ENCODE measurements around the gene PTPRO. TPM values are rescaled to one million over a fixed set of nuclear protein-coding genes. Genes with fewer than 3 reads are reported as not detected.

PTPRO gene
- total and polyA plus RNA-seq, 10 of the 15 experiments (the other 5 are each of a cell fraction or from before 2014, with no cell fraction given) = 1.2 to 5.3 (median 3.5) TPM

- H3K9me3 ChIP-seq (replicated peaks; ENCODE audit: control insufficient read depth, insufficient read depth, low read length) = no peaks in the 10 kb centered on the region
- no peaks in the 10 kb centered on the region for H3K4me1 ChIP-seq (ENCODE audit: control insufficient read depth, insufficient read depth, low read length)
- H2AFZ ChIP-seq (ENCODE audit: control insufficient read depth, low read depth, low read length) = no peak overlapping the region
- WGBS (ENCODE audit: insufficient coverage, insufficient replicate concordance, low lambda C conversion rate, missing lambda C conversion rate) = 47% methylated on average over 4 of the region's 4 CpGs
- no peaks in the 10 kb centered on the region for H3K36me3 ChIP-seq (ENCODE audit: control insufficient read depth in 2 of 2, insufficient read depth in 2 of 2, low read length in 1 of 2)
- no peaks in the 10 kb centered on the region; a peak in 1 of 4 replicates for H3K27me3 ChIP-seq (replicated peaks in 1 of 2; ENCODE audit: control insufficient read depth in 2 of 2, insufficient read depth in 2 of 2, low read length in 1 of 2)
- no peaks in the 10 kb centered on the region for H4K20me1 ChIP-seq (ENCODE audit: control insufficient read depth, insufficient read depth)
- no peak overlapping the region for H3K9ac ChIP-seq (ENCODE audit: control insufficient read depth, insufficient read depth, low read length)
- H3K79me2 ChIP-seq (ENCODE audit: control insufficient read depth, insufficient read depth, low read length) = no peaks in the 10 kb centered on the region
- no peak for TF ChIP-seq TBL1XR1 (IDR thresholded peaks at IDR 0.05; ENCODE audit: low read depth, low read length)
- TF ChIP-seq PAX5 (IDR thresholded peaks at IDR 0.05; ENCODE audit: borderline replicate concordance, low read depth, low read length) = no peak
- TF ChIP-seq BHLHE40 (IDR thresholded peaks at IDR 0.05; ENCODE audit: borderline replicate concordance in 1 of 2, low read depth in 2 of 2, low read length in 1 of 2) = no peak
- TF ChIP-seq HSF1 (IDR thresholded peaks at IDR 0.05; ENCODE audit: low read depth, low read length) = no peak
- no peak for TF ChIP-seq MAX (IDR thresholded peaks at IDR 0.05; ENCODE audit: low read depth, low read length)
- TF ChIP-seq FOS (IDR thresholded peaks at IDR 0.05; ENCODE audit: borderline replicate concordance, extremely low read depth, insufficient read length) = no peak
- no peak for TF ChIP-seq BMI1 (IDR thresholded peaks at IDR 0.05; ENCODE audit: borderline replicate concordance)
- TF ChIP-seq NFYB (IDR thresholded peaks at IDR 0.05; ENCODE audit: insufficient read depth, low read depth, low read length) = no peak
- no peak for TF ChIP-seq KLF5 (IDR thresholded peaks at IDR 0.05; ENCODE audit: partially characterized antibody)
- no peak for TF ChIP-seq JUNB (IDR thresholded peaks at IDR 0.05)
- no peak for TF ChIP-seq ZNF24 (IDR thresholded peaks at IDR 0.05)
- no peak for TF ChIP-seq SUZ12 (IDR thresholded peaks at IDR 0.05; ENCODE audit: unreplicated experiment)
- TF ChIP-seq ATF3 (IDR thresholded peaks at IDR 0.05; ENCODE audit: borderline replicate concordance, extremely low read depth, low read depth, low read length) = no peak
- DNase-seq (ENCODE audit: low read depth, low spot score) (no peak), ATAC-seq (no peak), FAIRE-seq (no peak)
- no peak overlapping the region for H3K4me3 ChIP-seq
- ChIA-PET RAD21 (ENCODE audit: unreplicated experiment) (no interaction called here), POLR2A (no interaction called here), SMC1A (ENCODE audit: uncharacterized antibody, unreplicated experiment) (no interaction called here), CTCF (no interaction called here)
- no peak overlapping the region for H3K4me2 ChIP-seq (ENCODE audit: control insufficient read depth, insufficient read depth)
- intact Hi-C loops (cut with micrococcal nuclease; ENCODE audit: unreplicated experiment) (no loop called here), in situ Hi-C loops (cut with MboI) (no loop called here)
- BruUV-seq (replicated peaks) = no TSS peak
- H3K27ac ChIP-seq (ENCODE audit: control insufficient read depth, insufficient read depth) = no peak overlapping the region
Measured at GRCh38 chr12:15344561-15344960, 22.3 kb downstream of the PTPRO start.

Measured in GM12878 (cell line).